Ascending aorta (tissue), 2 donors: ENCODE data around the gene AGO3. TPM values are rescaled to one million over a fixed set of nuclear protein-coding genes. Genes with fewer than 3 reads are reported as not detected.

Source experiments
- DNase-seq, 2 donors: peaks; one replicate each; pipeline ENCODE4 v3.0.0-alpha.2; 2019; ENCODE audit warnings: low spot score in 2 of 2
- H3K27ac ChIP-seq, 2 donors: fragments of 200-600 bp; sonication (generic); one replicate each; pipeline ENCODE4 v1.5.1; 2016 to 2017; ENCODE audit warnings: mild to moderate bottlenecking in 1 of 2
- H3K27me3 ChIP-seq: fragments of 200-600 bp; sonication (generic); one replicate; pipeline ENCODE4 v1.5.1; 2017
- H3K36me3 ChIP-seq, 2 donors: fragments of 200-600 bp; sonication (generic); one replicate each; pipeline ENCODE4 v1.5.1; 2016
- H3K4me1 ChIP-seq, 2 donors: fragments of 200-600 bp; sonication (generic); one replicate each; pipeline ENCODE4 v1.5.1; 2016 to 2017; ENCODE audit warnings: mild to moderate bottlenecking in 1 of 2
- H3K4me3 ChIP-seq, 2 donors: fragments of 200-600 bp; sonication (generic); one replicate each; pipeline ENCODE4 v1.5.1; 2016 to 2017; ENCODE audit warnings: mild to moderate bottlenecking in 1 of 2
- H3K9me3 ChIP-seq, 2 donors: fragments of 200-600 bp; sonication (generic); one replicate each; pipeline ENCODE4 v1.5.1; 2016
- CTCF ChIP-seq, 3 experiments: fragments of 200-600 bp in 2 of 3; fragments of 450-650 bp in 1 of 3; sonication (generic) in 2 of 3; IDR thresholded peaks; one replicate each; pipeline ENCODE4 v1.5.1; 2016 to 2019; ENCODE audit warnings: antibody characterized with exemption in 3 of 3, mild to moderate bottlenecking in 1 of 3, moderate library complexity in 1 of 3
- intact Hi-C: fragments of 100-400 bp; cut with DNase I; formaldehyde crosslinking; loops from one replicate; pipeline ENCODE4 v1.15.1; 2023
- total RNA-seq: library from RNA; depleted of rRNA; stranded (reverse); fragments of >200 nt; gene quantifications from one replicate; pipeline ENCODE4 v1.1.0, GENCODE V29; 2016

AGO3 gene
- total RNA-seq, 1 donor from 2014 or later: 19.7 TPM

- Histone ChIP-seq H3K4me3 (no peak overlapping the region), H3K9me3 (no peaks in the 10 kb centered on the region), H3K27ac (no peak overlapping the region), H3K36me3 (peaks cover 28 to 64% of the 10 kb centered on the region in 2 donors), H3K27me3 (no peaks in the 10 kb centered on the region), H3K4me1 (no peaks in the 10 kb centered on the region)
- no peak for TF ChIP-seq CTCF (IDR thresholded peaks at IDR 0.05)
- intact Hi-C loops: no loop called here
- no peak for DNase-seq
Observed at GRCh38 chr1:36031441-36031840, 100.5 kb downstream of the AGO3 start.

GRCh38 chr1:36034692-36035091 is 103.8 kb downstream of the AGO3 start:
- Histone ChIP-seq H3K9me3 (no peaks in the 10 kb centered on the region), H3K36me3 (peaks cover 28 to 54% of the 10 kb centered on the region in 2 donors), H3K27me3 (no peaks in the 10 kb centered on the region), H3K4me1 (no peaks in the 10 kb centered on the region), H3K4me3 (no peak overlapping the region), H3K27ac (no peak overlapping the region)
- intact Hi-C loops: no loop called here
- DNase-seq: no peak
- TF ChIP-seq CTCF (IDR thresholded peaks at IDR 0.05): no peak

GRCh38 chr1:36035154-36035553 is 104.2 kb downstream of the AGO3 start:
- intact Hi-C loops: no loop called here
- Histone ChIP-seq H3K4me1 (no peaks in the 10 kb centered on the region), H3K27ac (no peak overlapping the region), H3K36me3 (peaks cover 31 to 54% of the 10 kb centered on the region in 2 donors), H3K27me3 (no peaks in the 10 kb centered on the region), H3K9me3 (no peaks in the 10 kb centered on the region), H3K4me3 (no peak overlapping the region)
- no peak for TF ChIP-seq CTCF (IDR thresholded peaks at IDR 0.05)
- no peak for DNase-seq

GRCh38 chr1:36040238-36040637 is 109.3 kb downstream of the AGO3 start:
- no peak for DNase-seq
- Histone ChIP-seq H3K27me3 (no peaks in the 10 kb centered on the region), H3K4me1 (no peaks in the 10 kb centered on the region), H3K36me3 (peaks cover 60 to 66% of the 10 kb centered on the region in 2 donors), H3K4me3 (no peak overlapping the region), H3K9me3 (no peaks in the 10 kb centered on the region), H3K27ac (no peak overlapping the region)
- intact Hi-C loops: no loop called here
- no peak for TF ChIP-seq CTCF (IDR thresholded peaks at IDR 0.05)

GRCh38 chr1:36051821-36052220 is 120.9 kb downstream of the AGO3 start:
- Histone ChIP-seq H3K4me1 (no peaks in the 10 kb centered on the region), H3K9me3 (no peaks in the 10 kb centered on the region), H3K36me3 (peaks cover 6 to 42% of the 10 kb centered on the region in 2 donors), H3K4me3 (no peak overlapping the region), H3K27ac (no peak overlapping the region), H3K27me3 (no peaks in the 10 kb centered on the region)
- TF ChIP-seq CTCF (IDR thresholded peaks at IDR 0.05): no peak
- intact Hi-C loops: no loop called here
- no peak for DNase-seq

GRCh38 chr1:36053978-36054377 is 123.1 kb downstream of the AGO3 start:
- intact Hi-C loops: no loop called here
- no peak for DNase-seq
- no peak overlapping the region for H3K4me3 ChIP-seq
- peaks cover 6 to 22% of the 10 kb centered on the region in 2 donors for H3K36me3 ChIP-seq
- no peaks in the 10 kb centered on the region for H3K4me1 ChIP-seq
- H3K27me3 ChIP-seq: no peaks in the 10 kb centered on the region
- TF ChIP-seq CTCF (IDR thresholded peaks at IDR 0.05): no peak
- no peaks in the 10 kb centered on the region for H3K9me3 ChIP-seq
- no peak overlapping the region for H3K27ac ChIP-seq
